Hepatocyte (in vitro differentiated cells): ENCODE data around the gene HPGD. TPM values are rescaled to one million over a fixed set of nuclear protein-coding genes. Genes with fewer than 3 reads are reported as not detected.
A peak's percentile ranks its signal among the peaks of the same experiment; 100 is the strongest.

Experiments
- DNase-seq: peaks from one replicate; pipeline ENCODE4 v3.0.0-alpha.2; 2016; ENCODE audit warnings: low spot score
- H2AFZ ChIP-seq: fragments of 200-600 bp; sonication (generic); 2 replicates; pipeline ENCODE4 v1.6.0; 2016; ENCODE audit warnings: antibody characterized with exemption, mild to moderate bottlenecking
- H3K27ac ChIP-seq: fragments of 200-600 bp; sonication (generic); 2 replicates; pipeline ENCODE4 v1.5.1; 2016; ENCODE audit warnings: mild to moderate bottlenecking
- H3K27me3 ChIP-seq: fragments of 200-600 bp; sonication (generic); 2 replicates; pipeline ENCODE4 v1.6.1; 2016
- H3K36me3 ChIP-seq: fragments of 200-600 bp; sonication (generic); replicated peaks from 2 replicates; pipeline ENCODE4 v1.5.1; 2016; ENCODE audit warnings: low read depth; ENCODE audit not compliant: insufficient read depth
- H3K4me1 ChIP-seq: fragments of 200-600 bp; sonication (generic); 2 replicates; pipeline ENCODE4 v1.5.1; 2016; ENCODE audit warnings: mild to moderate bottlenecking, moderate library complexity; ENCODE audit not compliant: insufficient read depth
- H3K4me2 ChIP-seq: fragments of 200-600 bp; sonication (generic); 2 replicates; pipeline ENCODE4 v1.6.0; 2016
- H3K4me3 ChIP-seq: fragments of 200-600 bp; sonication (generic); 2 replicates; pipeline ENCODE4 v1.5.1; 2016; ENCODE audit warnings: mild to moderate bottlenecking
- H3K79me2 ChIP-seq: fragments of 200-600 bp; sonication (generic); 2 replicates; pipeline ENCODE4 v1.6.0; 2017; ENCODE audit warnings: mild to moderate bottlenecking
- H3K9me2 ChIP-seq: fragments of 200-600 bp; sonication (generic); replicated peaks from 2 replicates; pipeline ENCODE4 v1.6.0; 2017; ENCODE audit warnings: mild to moderate bottlenecking; ENCODE audit not compliant: insufficient read depth
- H3K9me3 ChIP-seq: fragments of 200-600 bp; sonication (generic); 2 replicates; pipeline ENCODE4 v1.5.1; 2016; ENCODE audit warnings: low read depth, mild to moderate bottlenecking
- H4K20me1 ChIP-seq: fragments of 200-600 bp; sonication (generic); 2 replicates; pipeline ENCODE4 v1.6.0; 2016; ENCODE audit warnings: mild to moderate bottlenecking; ENCODE audit not compliant: insufficient read depth, poor library complexity, severe bottlenecking
- CTCF ChIP-seq: fragments of 200-600 bp; sonication (generic); IDR thresholded peaks from 2 replicates; pipeline ENCODE4 v1.5.1; 2016; ENCODE audit warnings: antibody characterized with exemption, mild to moderate bottlenecking; ENCODE audit not compliant: poor library complexity
- EZH2 ChIP-seq: fragments of 200-600 bp; sonication (generic); IDR thresholded peaks from 2 replicates; pipeline ENCODE4 v1.6.1; 2016; ENCODE audit warnings: antibody characterized with exemption, mild to moderate bottlenecking, borderline replicate concordance
- EZH2phosphoT487 ChIP-seq: fragments of 200-600 bp; sonication (generic); IDR thresholded peaks from one replicate; pipeline ENCODE4 v1.6.1; 2018; ENCODE audit warnings: antibody characterized with exemption, mild to moderate bottlenecking, low read depth, moderate library complexity; ENCODE audit not compliant: unreplicated experiment, severe bottlenecking
- WGBS: methylation state at CpG from one replicate; pipeline ENCODE4 v1.1.6; 2016; ENCODE audit warnings: low lambda C conversion rate; ENCODE audit errors: missing lambda C conversion rate; 5-methylcytosine and 5-hydroxymethylcytosine counted together
- polyA plus RNA-seq: library from polyadenylated mRNA; unstranded; fragments of >200 nt; fragmentation: Nextera tagmentation; extraction: Ambion mirVana; gene quantifications from 2 replicates; pipeline ENCODE4 v1.2.1, GENCODE V29; 2016
- total RNA-seq: library from RNA; depleted of rRNA; stranded (reverse); fragments of >200 nt; gene quantifications from 2 replicates; pipeline ENCODE4 v1.2.3, GENCODE V29; 2014

HPGD gene
- total and polyA plus RNA-seq, 2 experiments from 2014 or later, result 76.9 to 129 TPM

- DNase-seq, result peak; percentile 36
Observed at GRCh38 chr4:174496631-174497432, 25.5 kb downstream of the HPGD start.

GRCh38 chr4:174495626-174496025, 26.7 kb downstream of the HPGD start:
- Histone ChIP-seq H3K4me2 (no peak overlapping the region), H3K9me2 (no peaks in the 10 kb centered on the region), H3K4me3 (no peak overlapping the region), H3K27me3 (no peaks in the 10 kb centered on the region), H3K4me1 (peaks cover 26% of the 10 kb centered on the region), H3K27ac (peak overlapping the region; percentile 11), H3K9me3 (no peaks in the 10 kb centered on the region), H3K79me2 (no peaks in the 10 kb centered on the region), H3K36me3 (no peaks in the 10 kb centered on the region), H2AFZ (no peak overlapping the region), H4K20me1 (no peaks in the 10 kb centered on the region)
- TF ChIP-seq CTCF (no peak), EZH2 (no peak)
- no peak for DNase-seq
- 40% methylated on average over 2 of the region's 2 CpGs for WGBS

More at GRCh38 chr4:174496631-174497432, 25.5 kb downstream of the HPGD start:
- Histone ChIP-seq H2AFZ (no peak overlapping the region), H3K9me2 (no peaks in the 10 kb centered on the region), H3K27me3 (no peaks in the 10 kb centered on the region), H3K79me2 (no peaks in the 10 kb centered on the region), H3K4me2 (peak overlapping the region; percentile 60), H4K20me1 (no peaks in the 10 kb centered on the region), H3K9me3 (no peaks in the 10 kb centered on the region), H3K4me3 (no peak overlapping the region), H3K27ac (peak overlapping the region; percentile 77), H3K36me3 (no peaks in the 10 kb centered on the region), H3K4me1 (peaks cover 20% of the 10 kb centered on the region)
- TF ChIP-seq EZH2 (no peak), EZH2phosphoT487 (no peak), CTCF (no peak)
- 45% methylated on average over 3 of the region's 3 CpGs for WGBS

- 66% methylated on average over 3 of the region's 3 CpGs for WGBS
- Histone ChIP-seq H3K36me3 (no peaks in the 10 kb centered on the region), H2AFZ (no peak overlapping the region), H3K27ac (no peak overlapping the region), H3K79me2 (no peaks in the 10 kb centered on the region), H3K9me2 (no peaks in the 10 kb centered on the region), H3K27me3 (no peaks in the 10 kb centered on the region), H4K20me1 (no peaks in the 10 kb centered on the region), H3K9me3 (no peaks in the 10 kb centered on the region), H3K4me1 (peaks cover 28% of the 10 kb centered on the region), H3K4me2 (no peak overlapping the region), H3K4me3 (no peak overlapping the region)
- no peak for DNase-seq
- TF ChIP-seq EZH2 (no peak), EZH2phosphoT487 (no peak), CTCF (no peak)
Observed at GRCh38 chr4:174494726-174495125, 27.6 kb downstream of the HPGD start.
